Body of pancreas (tissue), 4 donors: Measurements from ENCODE around the gene SLC13A3. TPM values are rescaled to one million over a fixed set of nuclear protein-coding genes. Genes with fewer than 3 reads are reported as not detected.

ENCODE experiments used
- ATAC-seq: fragments of 150-250 bp; one replicate; pipeline ENCODE4 v1.9.1; 2016
- DNase-seq, 4 donors: peaks; one replicate each; pipeline ENCODE4 v3.0.0-alpha.2; 2019
- H3K27ac ChIP-seq, 4 donors: fragments of 200-600 bp; sonication (generic); 1 replicate in 3 of 4; 2 replicates in 1 of 4; pipeline versions ENCODE4 v1.5.1 to v1.6.1; 2016 to 2019; ENCODE audit warnings: mild to moderate bottlenecking in 1 of 4, mixed read lengths in 1 of 4, moderate library complexity in 1 of 4
- H3K27me3 ChIP-seq, 2 donors: fragments of 200-600 bp; sonication (generic); one replicate each; pipeline ENCODE4 v1.6.0; 2016; ENCODE audit warnings: mild to moderate bottlenecking in 1 of 2
- H3K36me3 ChIP-seq, 2 donors: fragments of 200-600 bp; sonication (generic); replicated peaks in 1 of 2; 2 replicates each; pipeline ENCODE4 v1.5.1; 2016; ENCODE audit warnings: low read depth in 2 of 2; ENCODE audit not compliant: insufficient read depth in 1 of 2
- H3K4me1 ChIP-seq: fragments of 200-600 bp; sonication (generic); one replicate; pipeline ENCODE4 v1.6.0; 2016
- H3K4me3 ChIP-seq, 2 donors: fragments of 200-600 bp; sonication (generic); 1 replicate in 1 of 2; 2 replicates in 1 of 2; pipeline ENCODE4 v1.5.1; 2016 to 2019
- H3K9me3 ChIP-seq, 3 donors: fragments of 200-600 bp; sonication (generic); 1 replicate in 2 of 3; 2 replicates in 1 of 3; pipeline ENCODE4 v1.5.1; 2016
- POLR2A ChIP-seq, 3 donors: fragments of 450-650 bp; IDR thresholded peaks; one replicate each; pipeline ENCODE4 v1.6.1; 2016; ENCODE audit warnings: antibody characterized with exemption in 3 of 3, mild to moderate bottlenecking in 2 of 3
- WGBS, 2 donors: methylation state at CpG; one replicate each; pipeline ENCODE4 v1.1.5; 2017; 5-methylcytosine and 5-hydroxymethylcytosine counted together
- intact Hi-C: fragments of 100-400 bp; cut with DNase I; formaldehyde crosslinking; loops from one replicate; pipeline ENCODE4 v1.15.1; 2023
- total RNA-seq, 2 donors: library from RNA; depleted of rRNA; stranded (reverse); fragments of >200 nt; gene quantifications; one replicate each; pipeline ENCODE4 v1.1.0, GENCODE V29; 2016
- TF ChIP-seq, protein P1 (sequence below), 7 experiments: fragments of 450-650 bp in 4 of 7; fragments of 200-600 bp in 3 of 7; sonication (generic) in 3 of 7; IDR thresholded peaks; one replicate each; pipeline ENCODE4 v1.5.1; 2016 to 2019; ENCODE audit warnings: antibody characterized with exemption in 7 of 7

Gene SLC13A3
- total RNA-seq, 2 donors from 2014 or later, result 3.4 to 6.3 TPM

DNA sequence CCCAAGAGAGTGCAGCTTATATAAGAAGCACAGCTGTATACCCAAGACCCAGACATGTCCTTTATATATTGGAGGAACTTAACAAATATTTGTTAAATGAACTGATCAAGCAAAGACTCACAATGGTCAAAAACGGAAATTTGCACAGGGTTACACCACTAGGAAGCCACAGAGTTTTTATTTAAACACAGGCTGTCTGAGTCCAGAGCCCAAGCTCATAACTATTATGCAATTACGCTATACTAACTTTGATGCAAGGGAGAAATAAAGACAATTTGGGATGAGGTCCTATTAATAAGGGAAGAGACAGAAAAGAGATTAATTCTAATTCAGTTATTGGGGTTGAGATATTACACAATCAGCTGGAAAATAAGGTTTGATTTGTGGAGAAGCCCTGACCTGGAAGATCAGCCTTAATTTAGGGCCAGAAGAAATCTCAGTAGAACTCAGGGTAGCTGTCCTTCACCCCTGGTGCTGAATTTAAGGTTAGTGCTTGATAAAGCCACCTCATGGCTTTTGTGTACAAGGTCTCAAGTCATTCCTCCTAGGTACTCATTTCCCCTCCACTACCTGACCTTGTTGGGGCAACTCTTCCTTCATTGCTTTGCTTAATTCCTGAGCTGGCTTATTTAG lies 127.4 kb downstream of the SLC13A3 start:
- Histone ChIP-seq H3K27ac (no peak overlapping the region), H3K27me3 (no peaks in the 10 kb centered on the region), H3K36me3 (no peaks in the 10 kb centered on the region), H3K4me3 (no peak overlapping the region), H3K4me1 (no peaks in the 10 kb centered on the region), H3K9me3 (no peaks in the 10 kb centered on the region)
- no peak for ATAC-seq
- 46 to 53% methylated on average over 2 of the region's 2 CpGs for WGBS, 2 donors
- no peak for TF ChIP-seq POLR2A (IDR thresholded peaks at IDR 0.05)
- TF ChIP-seq, protein P1, sequence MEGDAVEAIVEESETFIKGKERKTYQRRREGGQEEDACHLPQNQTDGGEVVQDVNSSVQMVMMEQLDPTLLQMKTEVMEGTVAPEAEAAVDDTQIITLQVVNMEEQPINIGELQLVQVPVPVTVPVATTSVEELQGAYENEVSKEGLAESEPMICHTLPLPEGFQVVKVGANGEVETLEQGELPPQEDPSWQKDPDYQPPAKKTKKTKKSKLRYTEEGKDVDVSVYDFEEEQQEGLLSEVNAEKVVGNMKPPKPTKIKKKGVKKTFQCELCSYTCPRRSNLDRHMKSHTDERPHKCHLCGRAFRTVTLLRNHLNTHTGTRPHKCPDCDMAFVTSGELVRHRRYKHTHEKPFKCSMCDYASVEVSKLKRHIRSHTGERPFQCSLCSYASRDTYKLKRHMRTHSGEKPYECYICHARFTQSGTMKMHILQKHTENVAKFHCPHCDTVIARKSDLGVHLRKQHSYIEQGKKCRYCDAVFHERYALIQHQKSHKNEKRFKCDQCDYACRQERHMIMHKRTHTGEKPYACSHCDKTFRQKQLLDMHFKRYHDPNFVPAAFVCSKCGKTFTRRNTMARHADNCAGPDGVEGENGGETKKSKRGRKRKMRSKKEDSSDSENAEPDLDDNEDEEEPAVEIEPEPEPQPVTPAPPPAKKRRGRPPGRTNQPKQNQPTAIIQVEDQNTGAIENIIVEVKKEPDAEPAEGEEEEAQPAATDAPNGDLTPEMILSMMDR (IDR thresholded peaks at IDR 0.05), result no peak
- no peak for DNase-seq
- intact Hi-C loops, result loop anchor here (10.0 kb wide), 1 partner anchor 161 kb away; the partner anchor contains the start of gene TP53RK

- ATAC-seq (no peak), DNase-seq (no peak)
- Histone ChIP-seq H3K4me1 (no peaks in the 10 kb centered on the region), H3K4me3 (no peak overlapping the region), H3K27me3 (no peaks in the 10 kb centered on the region), H3K36me3 (no peaks in the 10 kb centered on the region), H3K9me3 (no peaks in the 10 kb centered on the region), H3K27ac (no peak overlapping the region)
- WGBS, 2 donors, result 33 to 47% methylated on average over 5 of the region's 5 CpGs
- intact Hi-C loops, result loop anchor here (10.0 kb wide), 1 partner anchor 162 kb away; the partner anchor contains the start of gene TP53RK
- TF ChIP-seq, protein P1 (IDR thresholded peaks at IDR 0.05), result no peak
- TF ChIP-seq POLR2A (IDR thresholded peaks at IDR 0.05), result no peak
Observed at GRCh38 chr20:46523108-46523507, 128.2 kb downstream of the SLC13A3 start.

DNA sequence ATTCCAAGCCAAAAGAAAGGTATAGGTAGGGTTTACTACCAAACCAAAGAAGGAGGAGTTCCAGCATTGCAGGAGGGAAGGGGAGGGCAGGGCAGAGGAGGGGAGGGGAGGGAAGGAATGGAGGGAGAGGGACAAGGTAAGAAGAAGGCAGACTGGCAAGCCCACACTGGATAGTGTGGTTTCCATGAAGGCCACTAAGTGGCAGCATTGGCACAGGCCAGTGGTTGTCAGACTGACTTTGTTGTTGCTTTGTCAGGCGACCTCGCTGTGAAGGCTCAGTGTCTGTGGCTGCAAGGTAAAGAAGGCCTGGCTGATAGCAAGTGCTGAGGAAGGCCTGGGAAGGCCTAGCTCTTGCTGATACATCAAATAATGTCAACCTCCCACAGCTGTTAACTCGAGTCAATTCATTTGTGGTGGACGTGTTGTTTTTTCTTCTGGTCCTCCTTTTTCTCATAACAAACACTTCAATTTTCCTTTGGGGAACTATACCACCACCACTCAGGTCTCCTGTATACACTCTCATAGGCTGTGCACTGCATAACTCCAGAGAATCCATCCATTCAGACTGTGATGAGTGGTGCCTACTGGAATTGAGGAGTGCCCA lies 130.2 kb downstream of the SLC13A3 start:
- intact Hi-C loops, result loop anchor here (10.0 kb wide), 1 partner anchor 164 kb away; the partner anchor contains the start of gene TP53RK
- no peaks in the 10 kb centered on the region for H3K4me1 ChIP-seq
- H3K9me3 ChIP-seq, result no peaks in the 10 kb centered on the region
- peak; percentile 71 for ATAC-seq
- no peak overlapping the region for H3K4me3 ChIP-seq
- no peak for TF ChIP-seq POLR2A (IDR thresholded peaks at IDR 0.05)
- TF ChIP-seq, protein P1 (IDR thresholded peaks at IDR 0.05), result peak; percentile 49 to 81 (median 61)
- no peak overlapping the region for H3K27ac ChIP-seq
- 27 to 31% methylated on average over 4 of the region's 4 CpGs for WGBS, 2 donors
- H3K27me3 ChIP-seq, result no peaks in the 10 kb centered on the region
- no peaks in the 10 kb centered on the region for H3K36me3 ChIP-seq
- peak; percentile 52 to 68 (median 58) for DNase-seq

- 76 to 87% methylated on average over 4 of the region's 4 CpGs for WGBS, 2 donors
- no peaks in the 10 kb centered on the region for H3K27me3 ChIP-seq
- H3K27ac ChIP-seq, result no peak overlapping the region
- H3K36me3 ChIP-seq, result no peaks in the 10 kb centered on the region
- intact Hi-C loops, result loop anchor here (10.0 kb wide), 1 partner anchor 164 kb away; the partner anchor contains the start of gene TP53RK
- DNase-seq, result no peak
- H3K4me1 ChIP-seq, result no peaks in the 10 kb centered on the region
- no peak overlapping the region for H3K4me3 ChIP-seq
- no peak for TF ChIP-seq POLR2A (IDR thresholded peaks at IDR 0.05)
- TF ChIP-seq, protein P1 (IDR thresholded peaks at IDR 0.05), result no peak
- ATAC-seq, result no peak
- H3K9me3 ChIP-seq, result no peaks in the 10 kb centered on the region
Observed at GRCh38 chr20:46520540-46520939, 130.7 kb downstream of the SLC13A3 start.
